Measurements from ENCODE around the gene CDH24. TPM values are rescaled to one million over a fixed set of nuclear protein-coding genes. Genes with fewer than 3 reads are reported as not detected.

Gene CDH24
- polyA plus RNA-seq, 3 donors: 0.13 to 0.14 TPM; not detected in 1

GRCh38 chr14:23086565-23086964 lies 29.2 kb upstream of the CDH24 start:
- Mint-ChIP-seq H3K9me3 (no peaks in the 10 kb centered on the region), H3K4me3 (no peak overlapping the region), H3K36me3 (peaks cover 62 to 89% of the 10 kb centered on the region in 2 donors), H3K27ac (peak overlapping the region in 2 of 7 donors; percentile 37 to 62), H3K27me3 (ENCODE audit: low read depth in 3 of 3) (no peaks in the 10 kb centered on the region), H3K4me1 (peaks cover 11% of the 10 kb centered on the region)
- 100% methylated on average over 1 of the region's 1 CpG for WGBS (ENCODE audit: insufficient coverage)
- H3K27me3 ChIP-seq (ENCODE audit: control insufficient read depth in 2 of 2, insufficient read depth in 2 of 2, low read length in 2 of 2): no peaks in the 10 kb centered on the region
- H2AFZ ChIP-seq (ENCODE audit: insufficient read depth, low read depth, low read length, poor library complexity, severe bottlenecking): no peak overlapping the region
- no peak overlapping the region for H3K4me2 ChIP-seq (replicated peaks; ENCODE audit: extremely low read depth, low read length, poor library complexity, severe bottlenecking)
- H3K27ac ChIP-seq (ENCODE audit: low read depth in 1 of 2, low read length in 2 of 2): peak overlapping the region in 1 of 2 donors; percentile 9
- no peak for TF ChIP-seq CTCF (IDR thresholded peaks at IDR 0.05)
- H4K20me1 ChIP-seq (ENCODE audit: insufficient read depth, low read length): peaks cover 84% of the 10 kb centered on the region
- H3K36me3 ChIP-seq (replicated peaks in 1 of 2; ENCODE audit: control insufficient read depth in 1 of 2, insufficient read depth in 2 of 2, low read length in 2 of 2): peaks cover 94 to 100% of the 10 kb centered on the region in 2 donors
- intact Hi-C loops (cut with micrococcal nuclease): no loop called here
- H3K9ac ChIP-seq (ENCODE audit: insufficient read depth, low read length, poor library complexity, severe bottlenecking): no peak overlapping the region
- H3K4me3 ChIP-seq (replicated peaks in 1 of 3; ENCODE audit: low read depth in 2 of 3, low read length in 3 of 3): no peak overlapping the region
- no peak for DNase-seq
- H3K4me1 ChIP-seq (ENCODE audit: control insufficient read depth in 1 of 2, insufficient read depth in 2 of 2, low read length in 2 of 2): peaks cover 8 to 17% of the 10 kb centered on the region in 2 donors
- H3K79me2 ChIP-seq (ENCODE audit: insufficient read depth, low read length): peaks cover 77% of the 10 kb centered on the region
- H3K9me3 ChIP-seq (replicated peaks in 1 of 2; ENCODE audit: control insufficient read depth in 1 of 2, insufficient read depth in 1 of 2, low read length in 2 of 2): no peaks in the 10 kb centered on the region

GRCh38 chr14:23085458-23085857 lies 28.1 kb upstream of the CDH24 start:
- peaks cover 12% of the 10 kb centered on the region for H3K4me1 Mint-ChIP-seq
- 61% methylated on average over 3 of the region's 3 CpGs for WGBS (ENCODE audit: insufficient coverage)
- H3K9me3 ChIP-seq (replicated peaks in 1 of 2; ENCODE audit: control insufficient read depth in 1 of 2, insufficient read depth in 1 of 2, low read length in 2 of 2): no peaks in the 10 kb centered on the region
- H4K20me1 ChIP-seq (ENCODE audit: insufficient read depth, low read length): peaks cover 74% of the 10 kb centered on the region
- no peaks in the 10 kb centered on the region for H3K27me3 ChIP-seq (ENCODE audit: control insufficient read depth in 2 of 2, insufficient read depth in 2 of 2, low read length in 2 of 2)
- H3K4me3 ChIP-seq (replicated peaks in 1 of 3; ENCODE audit: low read depth in 2 of 3, low read length in 3 of 3): no peak overlapping the region
- peaks cover 95 to 100% of the 10 kb centered on the region in 2 donors for H3K36me3 ChIP-seq (replicated peaks in 1 of 2; ENCODE audit: control insufficient read depth in 1 of 2, insufficient read depth in 2 of 2, low read length in 2 of 2)
- peaks cover 69 to 88% of the 10 kb centered on the region in 2 donors for H3K36me3 Mint-ChIP-seq
- H3K27ac ChIP-seq (ENCODE audit: low read depth in 1 of 2, low read length in 2 of 2): peak overlapping the region in 1 of 2 donors; percentile 9
- peak in 1 of 3 donors; percentile 21 for DNase-seq
- no peak overlapping the region for H2AFZ ChIP-seq (ENCODE audit: insufficient read depth, low read depth, low read length, poor library complexity, severe bottlenecking)
- no peak overlapping the region for H3K4me3 Mint-ChIP-seq
- H3K4me1 ChIP-seq (ENCODE audit: control insufficient read depth in 1 of 2, insufficient read depth in 2 of 2, low read length in 2 of 2): peaks cover 8 to 20% of the 10 kb centered on the region in 2 donors
- no peaks in the 10 kb centered on the region for H3K27me3 Mint-ChIP-seq (ENCODE audit: low read depth in 3 of 3)
- H3K9ac ChIP-seq (ENCODE audit: insufficient read depth, low read length, poor library complexity, severe bottlenecking): no peak overlapping the region
- no peak for TF ChIP-seq CTCF (IDR thresholded peaks at IDR 0.05)
- peak overlapping the region in 6 of 7 donors; percentile 5 to 82 (median 58) for H3K27ac Mint-ChIP-seq
- intact Hi-C loops (cut with micrococcal nuclease): no loop called here
- peaks cover 68% of the 10 kb centered on the region for H3K79me2 ChIP-seq (ENCODE audit: insufficient read depth, low read length)
- H3K4me2 ChIP-seq (replicated peaks; ENCODE audit: extremely low read depth, low read length, poor library complexity, severe bottlenecking): no peak overlapping the region
- H3K9me3 Mint-ChIP-seq: no peaks in the 10 kb centered on the region

All from CD14-positive monocyte (primary cell).